CD4-positive, CD25-positive, alpha-beta regulatory T cell (primary cell): Measurements from ENCODE around the gene MYLIP. TPM values are rescaled to one million over a fixed set of nuclear protein-coding genes. Genes with fewer than 3 reads are reported as not detected.

Source experiments
- ATAC-seq, 2 donors: fragments of 150-1000 bp; cut with Tn5 transposase; one replicate each; pipeline ENCODE4 v1.10.0; 2021; ENCODE audit warnings: low read depth in 2 of 2, moderate number of reproducible peaks in 2 of 2, moderate library complexity in 1 of 2
- DNase-seq, 3 donors: peaks; one replicate each; pipeline versions ENCODE4 v3.0.0 to v3.0.0-alpha.2; 2012 to 2022; ENCODE audit warnings: mixed read lengths in 1 of 3
- H3K27ac ChIP-seq: one replicate; pipeline ENCODE4 v1.7.0; 2013; ENCODE audit warnings: mild to moderate bottlenecking, low read length; ENCODE audit not compliant: insufficient read depth, poor library complexity, severe bottlenecking
- H3K27me3 ChIP-seq: one replicate; pipeline ENCODE4 v1.7.0; 2013; ENCODE audit warnings: low read length; ENCODE audit not compliant: control insufficient read depth, insufficient read depth
- H3K36me3 ChIP-seq: one replicate; pipeline ENCODE4 v1.7.0; 2013; ENCODE audit warnings: mild to moderate bottlenecking, low read length, moderate library complexity; ENCODE audit not compliant: control insufficient read depth, insufficient read depth
- H3K4me1 ChIP-seq: 2 replicates; pipeline ENCODE4 v1.7.0; 2013; ENCODE audit warnings: mild to moderate bottlenecking, low read length; ENCODE audit not compliant: insufficient read depth, control insufficient read depth, poor library complexity, severe bottlenecking
- H3K4me3 ChIP-seq: one replicate; pipeline ENCODE4 v1.7.0; 2013; ENCODE audit warnings: low read depth, mild to moderate bottlenecking, low read length, moderate library complexity
- H3K9me3 ChIP-seq, 2 experiments: 1 replicate in 1 of 2; 2 replicates in 1 of 2; pipeline ENCODE4 v1.7.0; 2013; ENCODE audit warnings: low read length in 2 of 2, mild to moderate bottlenecking in 1 of 2, moderate library complexity in 1 of 2; ENCODE audit not compliant: control insufficient read depth in 2 of 2
- H3K27ac Mint-ChIP-seq, 3 donors: one replicate each; pipeline ENCODE4 v1.8.0; 2020 to 2022; ENCODE audit warnings: mild to moderate bottlenecking in 3 of 3, mixed read lengths in 3 of 3, moderate library complexity in 2 of 3
- H3K27me3 Mint-ChIP-seq: one replicate; pipeline ENCODE4 v1.8.0; 2022; ENCODE audit warnings: mild to moderate bottlenecking, mixed read lengths
- H3K36me3 Mint-ChIP-seq: one replicate; pipeline ENCODE4 v1.8.0; 2020; ENCODE audit warnings: mixed read lengths
- H3K4me1 Mint-ChIP-seq, 4 donors: one replicate each; pipeline ENCODE4 v1.8.0; 2020 to 2022; ENCODE audit warnings: mixed read lengths in 4 of 4, mild to moderate bottlenecking in 1 of 4
- H3K4me3 Mint-ChIP-seq, 4 donors: one replicate each; pipeline ENCODE4 v1.8.0; 2020 to 2022; ENCODE audit warnings: mild to moderate bottlenecking in 4 of 4, mixed read lengths in 4 of 4, moderate library complexity in 3 of 4
- H3K9me3 Mint-ChIP-seq, 7 donors: one replicate each; pipeline ENCODE4 v1.8.0; 2020 to 2022; ENCODE audit warnings: mixed read lengths in 7 of 7, mild to moderate bottlenecking in 3 of 7, moderate library complexity in 2 of 7
- polyA plus RNA-seq, 4 donors: library from polyadenylated mRNA; unstranded; fragments of 300-500 nt; fragmentation: Illumina TruSeq; gene quantifications; one replicate each; pipeline ENCODE4 v1.2.3, GENCODE V29; 2021
- total RNA-seq: library from RNA; stranded (reverse); gene quantifications from one replicate; pipeline ENCODE4 v1.2.3, GENCODE V29; 2022

Gene MYLIP
- total and polyA plus RNA-seq, 5 donors from 2014 or later = 62.4 to 236 (median 74.3) TPM

DNA sequence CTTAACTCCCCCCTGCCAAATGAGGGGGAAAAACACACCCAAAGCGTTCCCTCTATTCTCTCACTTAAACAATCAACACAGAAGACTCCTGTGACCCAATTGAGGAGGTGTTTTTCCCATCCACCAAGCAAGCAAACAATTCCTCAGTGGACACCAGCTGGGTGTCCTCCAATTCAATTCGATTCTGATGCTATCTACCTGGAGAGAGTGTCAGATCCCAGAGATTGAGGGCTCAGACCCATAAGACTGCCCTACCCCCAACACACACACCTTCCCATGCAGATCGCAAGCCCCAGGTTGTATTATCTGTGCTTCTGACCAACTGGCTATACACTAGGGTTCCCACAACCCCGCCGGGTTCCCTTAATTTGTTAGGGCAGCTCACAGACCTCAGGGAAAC is 36.8 kb downstream of the MYLIP start:
- peaks cover 15% of the 10 kb centered on the region for H3K27me3 ChIP-seq
- H3K4me1 ChIP-seq = peaks cover 7% of the 10 kb centered on the region
- H3K4me3 ChIP-seq = no peak overlapping the region
- no peaks in the 10 kb centered on the region for H3K36me3 ChIP-seq
- H3K9me3 Mint-ChIP-seq = no peaks in the 10 kb centered on the region
- peaks cover 0 to 28% (median 18%) of the 10 kb centered on the region in 4 donors for H3K4me1 Mint-ChIP-seq
- peaks cover 26% of the 10 kb centered on the region for H3K27me3 Mint-ChIP-seq
- no peak overlapping the region for H3K27ac ChIP-seq
- H3K27ac Mint-ChIP-seq = no peak overlapping the region
- DNase-seq (no peak), ATAC-seq (no peak)
- H3K36me3 Mint-ChIP-seq = no peaks in the 10 kb centered on the region
- H3K4me3 Mint-ChIP-seq = no peak overlapping the region
- no peaks in the 10 kb centered on the region for H3K9me3 ChIP-seq

- DNase-seq (no peak), ATAC-seq (no peak)
- H3K4me3 Mint-ChIP-seq = no peak overlapping the region
- H3K27ac Mint-ChIP-seq = no peak overlapping the region
- H3K36me3 Mint-ChIP-seq = no peaks in the 10 kb centered on the region
- Histone ChIP-seq H3K36me3 (no peaks in the 10 kb centered on the region), H3K27me3 (peaks cover 15% of the 10 kb centered on the region), H3K9me3 (no peaks in the 10 kb centered on the region), H3K4me1 (peaks cover 3% of the 10 kb centered on the region), H3K27ac (no peak overlapping the region), H3K4me3 (no peak overlapping the region)
- H3K9me3 Mint-ChIP-seq = no peaks in the 10 kb centered on the region
- H3K4me1 Mint-ChIP-seq = peaks cover 0 to 17% (median 13%) of the 10 kb centered on the region in 4 donors
- peaks cover 31% of the 10 kb centered on the region for H3K27me3 Mint-ChIP-seq
These were observed 38.2 kb downstream of the MYLIP start for GRCh38 chr6:16166871-16167608.

- Mint-ChIP-seq H3K4me1 (peaks cover 0 to 12% (median 8%) of the 10 kb centered on the region in 4 donors), H3K27ac (no peak overlapping the region), H3K36me3 (no peaks in the 10 kb centered on the region), H3K9me3 (no peaks in the 10 kb centered on the region), H3K4me3 (no peak overlapping the region), H3K27me3 (peaks cover 31% of the 10 kb centered on the region)
- peaks cover 17% of the 10 kb centered on the region for H3K27me3 ChIP-seq
- H3K4me1 ChIP-seq = no peaks in the 10 kb centered on the region
- H3K4me3 ChIP-seq = no peak overlapping the region
- no peaks in the 10 kb centered on the region for H3K36me3 ChIP-seq
- H3K9me3 ChIP-seq = no peaks in the 10 kb centered on the region
- ATAC-seq (no peak), DNase-seq (no peak)
- no peak overlapping the region for H3K27ac ChIP-seq
These were observed 39.2 kb downstream of the MYLIP start for GRCh38 chr6:16168121-16168520.

DNA sequence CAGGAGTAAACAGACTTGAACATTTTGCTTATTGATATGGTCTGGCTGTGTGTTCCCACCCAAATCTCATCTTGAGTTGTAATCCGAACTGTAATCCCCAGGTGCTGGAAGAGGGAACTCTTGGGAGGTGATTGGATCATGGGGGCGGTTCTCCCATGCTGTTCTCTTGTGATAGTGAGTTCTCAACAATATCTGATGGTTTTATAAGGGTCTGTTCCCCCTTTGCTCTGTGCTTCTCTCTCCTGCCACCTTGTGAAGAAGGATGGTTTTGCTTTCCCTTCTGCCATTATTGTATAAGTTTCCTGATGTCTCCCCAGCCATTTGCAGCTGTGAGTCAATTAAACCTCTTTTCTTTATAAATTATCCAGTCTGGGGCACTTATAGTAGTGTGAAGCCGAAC is 40.0 kb downstream of the MYLIP start:
- H3K4me3 Mint-ChIP-seq = no peak overlapping the region
- H3K27ac ChIP-seq = no peak overlapping the region
- H3K27me3 ChIP-seq = peaks cover 19% of the 10 kb centered on the region
- H3K4me1 ChIP-seq = no peaks in the 10 kb centered on the region
- peaks cover 0 to 12% (median 5%) of the 10 kb centered on the region in 4 donors for H3K4me1 Mint-ChIP-seq
- H3K27ac Mint-ChIP-seq = no peak overlapping the region
- no peaks in the 10 kb centered on the region for H3K9me3 Mint-ChIP-seq
- DNase-seq (peak in 1 of 3 donors; percentile 26), ATAC-seq (no peak)
- no peaks in the 10 kb centered on the region for H3K36me3 ChIP-seq
- no peaks in the 10 kb centered on the region for H3K9me3 ChIP-seq
- H3K27me3 Mint-ChIP-seq = peaks cover 31% of the 10 kb centered on the region
- no peaks in the 10 kb centered on the region for H3K36me3 Mint-ChIP-seq
- H3K4me3 ChIP-seq = no peak overlapping the region

DNA sequence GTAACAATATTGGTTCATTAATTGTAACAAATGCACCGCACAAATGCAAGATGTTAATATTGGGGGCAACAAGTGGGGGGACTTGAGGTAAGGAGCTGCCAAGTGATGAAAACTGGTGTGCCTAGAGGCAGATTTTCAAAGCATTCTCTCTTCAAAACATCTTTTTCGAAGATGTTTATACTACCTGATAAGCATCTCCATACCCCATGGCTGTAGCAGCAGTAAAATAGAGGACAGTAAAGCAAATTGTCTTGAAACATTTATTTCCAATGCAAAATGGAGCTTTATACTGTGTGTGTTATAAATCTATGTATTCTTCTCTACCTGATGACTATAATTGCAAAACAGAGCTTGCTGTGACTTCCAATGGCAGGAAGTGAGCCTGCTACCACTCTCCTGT is 42.5 kb downstream of the MYLIP start:
- no peak overlapping the region for H3K4me3 ChIP-seq
- no peak overlapping the region for H3K4me3 Mint-ChIP-seq
- DNase-seq (no peak), ATAC-seq (no peak)
- no peaks in the 10 kb centered on the region for H3K36me3 Mint-ChIP-seq
- H3K36me3 ChIP-seq = no peaks in the 10 kb centered on the region
- H3K4me1 ChIP-seq = peaks cover 3% of the 10 kb centered on the region
- no peak overlapping the region for H3K27ac Mint-ChIP-seq
- peaks cover 14% of the 10 kb centered on the region for H3K27me3 ChIP-seq
- peaks cover 0 to 12% (median 5%) of the 10 kb centered on the region in 4 donors for H3K4me1 Mint-ChIP-seq
- peaks cover 29% of the 10 kb centered on the region for H3K27me3 Mint-ChIP-seq
- peaks cover 0 to 7% (median 0%) of the 10 kb centered on the region in 7 donors for H3K9me3 Mint-ChIP-seq
- no peak overlapping the region for H3K27ac ChIP-seq
- H3K9me3 ChIP-seq = no peaks in the 10 kb centered on the region

- no peak overlapping the region for H3K4me3 ChIP-seq
- H3K27ac ChIP-seq = no peak overlapping the region
- Mint-ChIP-seq H3K36me3 (no peaks in the 10 kb centered on the region), H3K27me3 (peaks cover 22% of the 10 kb centered on the region), H3K4me3 (no peak overlapping the region), H3K27ac (no peak overlapping the region), H3K4me1 (peaks cover 0 to 10% (median 4%) of the 10 kb centered on the region in 4 donors), H3K9me3 (peaks cover 0 to 11% (median 4%) of the 10 kb centered on the region in 7 donors)
- H3K4me1 ChIP-seq = peaks cover 3% of the 10 kb centered on the region
- DNase-seq = no peak
- H3K9me3 ChIP-seq = no peaks in the 10 kb centered on the region
- H3K27me3 ChIP-seq = peaks cover 6% of the 10 kb centered on the region
- no peak for ATAC-seq
- no peaks in the 10 kb centered on the region for H3K36me3 ChIP-seq
These were observed 44.5 kb downstream of the MYLIP start for GRCh38 chr6:16173167-16173940.

DNA sequence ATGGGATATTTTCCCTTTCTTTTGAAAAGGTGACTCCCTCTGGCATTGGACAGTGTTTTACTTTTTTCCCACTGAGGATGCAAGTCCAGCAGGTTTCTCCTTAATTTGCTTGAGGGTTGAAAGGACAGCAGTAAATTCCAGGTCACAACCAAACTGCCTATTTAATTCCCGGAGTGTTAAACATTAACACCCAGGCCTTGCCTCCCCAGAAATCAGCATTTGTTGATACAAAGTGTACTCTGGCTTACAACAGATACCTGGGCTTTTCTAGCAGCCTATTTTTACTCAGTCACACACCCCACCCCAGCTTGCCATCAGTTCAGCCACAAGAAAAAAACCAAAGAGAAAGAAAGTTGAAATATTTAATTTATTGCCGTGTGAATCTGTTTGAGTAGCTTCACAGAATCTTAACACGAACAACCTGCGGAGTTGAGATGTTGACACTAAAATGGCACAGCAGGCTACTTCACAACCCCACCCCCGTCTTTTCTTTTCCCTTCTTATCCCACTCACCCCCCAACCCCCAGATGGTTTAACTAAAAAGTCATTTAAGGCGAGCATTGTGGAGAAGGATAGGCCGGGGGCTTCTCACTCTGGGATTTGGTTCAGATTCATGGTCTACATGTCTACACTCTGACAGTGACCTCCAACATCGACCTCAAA is 45.7 kb downstream of the MYLIP start:
- Histone ChIP-seq H3K4me3 (no peak overlapping the region), H3K4me1 (peaks cover 8% of the 10 kb centered on the region), H3K9me3 (peaks cover 0 to 6% of the 10 kb centered on the region in 2 experiments), H3K27ac (no peak overlapping the region), H3K36me3 (no peaks in the 10 kb centered on the region), H3K27me3 (peaks cover 5% of the 10 kb centered on the region)
- ATAC-seq (no peak), DNase-seq (no peak)
- no peak overlapping the region for H3K27ac Mint-ChIP-seq
- peaks cover 0 to 14% (median 6%) of the 10 kb centered on the region in 7 donors for H3K9me3 Mint-ChIP-seq
- H3K4me3 Mint-ChIP-seq = no peak overlapping the region
- H3K4me1 Mint-ChIP-seq = peaks cover under 1 to 10% (median 4%) of the 10 kb centered on the region in 4 donors
- H3K36me3 Mint-ChIP-seq = peaks cover 4% of the 10 kb centered on the region
- peaks cover 15% of the 10 kb centered on the region for H3K27me3 Mint-ChIP-seq
